ENCODE measurements around the gene NPHP4. TPM values are rescaled to one million over a fixed set of nuclear protein-coding genes. Genes with fewer than 3 reads are reported as not detected.

NPHP4 gene
- total RNA-seq, 4 donors from 2014 or later: 1.1 to 10.4 (median 1.8) TPM

DNA sequence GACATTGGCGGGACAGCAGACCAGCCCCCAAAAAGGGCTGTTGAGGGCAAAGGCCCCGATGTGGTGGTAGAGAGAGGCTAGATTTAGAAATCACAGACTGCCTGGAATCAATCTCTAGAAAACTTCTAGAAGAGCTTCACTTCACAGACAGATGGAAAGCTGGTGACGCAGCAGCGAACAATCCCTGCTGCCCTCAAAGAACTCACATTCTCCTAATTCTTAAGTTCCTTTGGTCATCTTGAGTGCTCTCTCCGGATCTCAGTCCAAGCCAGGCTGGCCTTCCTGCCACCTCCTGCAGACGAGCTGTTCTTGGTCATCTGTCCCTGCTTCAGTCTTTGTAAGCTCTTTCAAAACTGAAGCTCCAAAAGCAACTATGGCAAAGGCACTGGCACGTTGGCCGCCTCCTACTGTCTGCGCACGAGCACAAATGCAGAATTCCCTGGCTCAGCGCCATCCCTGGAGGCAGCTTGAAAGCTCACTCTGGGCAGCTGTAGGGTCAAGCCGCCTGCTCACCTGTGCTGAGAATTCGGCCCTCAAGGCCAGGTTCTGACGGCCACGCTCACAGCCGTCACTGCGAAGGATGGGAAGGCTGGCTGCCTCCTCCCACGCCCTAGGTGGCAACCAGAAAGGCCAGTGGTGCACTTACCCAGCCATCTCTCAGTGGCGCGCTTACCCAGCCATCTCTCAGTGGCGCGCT, 110.6 kb downstream of the NPHP4 start:
- in situ Hi-C loops (cut with MboI; ENCODE audit: low sequenced_read_pairs in 4 of 4): no loop called here
- no peak for DNase-seq
- no peak for ATAC-seq
- H3K4me1 ChIP-seq: no peaks in the 10 kb centered on the region
- no peak overlapping the region for H3K27ac ChIP-seq
- TF ChIP-seq CTCF (IDR thresholded peaks at IDR 0.05 in 4 of 5, conservative IDR thresholded peaks at IDR 0.05 in 1 of 5) (no peak), POLR2A (IDR thresholded peaks at IDR 0.05) (no peak)
- intact Hi-C loops (cut with DNase I; ENCODE audit: low total_unique reads): no loop called here
- peaks cover 0 to 5% of the 10 kb centered on the region in 2 donors for H3K36me3 ChIP-seq
- H3K9me3 ChIP-seq: no peaks in the 10 kb centered on the region
- H3K4me3 ChIP-seq: no peak overlapping the region
- H3K27me3 ChIP-seq: no peaks in the 10 kb centered on the region

- peaks cover 0 to 5% of the 10 kb centered on the region in 2 donors for H3K36me3 ChIP-seq
- no peaks in the 10 kb centered on the region for H3K4me1 ChIP-seq
- no peaks in the 10 kb centered on the region for H3K27me3 ChIP-seq
- H3K9me3 ChIP-seq: no peaks in the 10 kb centered on the region
- DNase-seq (no peak), ATAC-seq (no peak)
- in situ Hi-C loops (cut with MboI; ENCODE audit: low sequenced_read_pairs in 4 of 4) (no loop called here), intact Hi-C loops (cut with DNase I; ENCODE audit: low total_unique reads) (no loop called here)
- no peak overlapping the region for H3K4me3 ChIP-seq
- no peak overlapping the region for H3K27ac ChIP-seq
- TF ChIP-seq POLR2A (IDR thresholded peaks at IDR 0.05) (no peak), CTCF (IDR thresholded peaks at IDR 0.05 in 4 of 5, conservative IDR thresholded peaks at IDR 0.05 in 1 of 5) (no peak)
These were observed 111.4 kb downstream of the NPHP4 start for GRCh38 chr1:5880630-5881405.

GRCh38 chr1:5879421-5879820, 112.8 kb downstream of the NPHP4 start:
- no peak for DNase-seq
- in situ Hi-C loops (cut with MboI; ENCODE audit: low sequenced_read_pairs in 4 of 4): no loop called here
- H3K27ac ChIP-seq: no peak overlapping the region

GRCh38 chr1:5878971-5879370, 113.3 kb downstream of the NPHP4 start:
- no peak for ATAC-seq
- H3K36me3 ChIP-seq: peaks cover 0 to 5% of the 10 kb centered on the region in 2 donors
- DNase-seq: no peak
- intact Hi-C loops (cut with DNase I; ENCODE audit: low total_unique reads) (no loop called here), in situ Hi-C loops (cut with MboI; ENCODE audit: low sequenced_read_pairs in 4 of 4) (no loop called here)
- no peaks in the 10 kb centered on the region for H3K4me1 ChIP-seq
- TF ChIP-seq POLR2A (IDR thresholded peaks at IDR 0.05) (no peak), CTCF (IDR thresholded peaks at IDR 0.05 in 4 of 5, conservative IDR thresholded peaks at IDR 0.05 in 1 of 5) (no peak)
- no peak overlapping the region for H3K27ac ChIP-seq
- no peaks in the 10 kb centered on the region for H3K9me3 ChIP-seq
- no peak overlapping the region for H3K4me3 ChIP-seq
- no peaks in the 10 kb centered on the region for H3K27me3 ChIP-seq

More at GRCh38 chr1:5879421-5879820, 112.8 kb downstream of the NPHP4 start:
- Histone ChIP-seq H3K4me3 (no peak overlapping the region), H3K9me3 (no peaks in the 10 kb centered on the region), H3K36me3 (peaks cover 0 to 5% of the 10 kb centered on the region in 2 donors), H3K4me1 (no peaks in the 10 kb centered on the region), H3K27me3 (no peaks in the 10 kb centered on the region)
- no peak for ATAC-seq
- intact Hi-C loops (cut with DNase I; ENCODE audit: low total_unique reads): no loop called here
- TF ChIP-seq POLR2A (IDR thresholded peaks at IDR 0.05): no peak
- TF ChIP-seq CTCF (IDR thresholded peaks at IDR 0.05 in 4 of 5, conservative IDR thresholded peaks at IDR 0.05 in 1 of 5): no peak
